ENCODE data around the gene VWA8. TPM values are rescaled to one million over a fixed set of nuclear protein-coding genes. Genes with fewer than 3 reads are reported as not detected.

VWA8 gene
- total and polyA plus RNA-seq, 2 of the 8 experiments (the other 6 are each of a cell fraction or from before 2014, with no cell fraction given), result 5.9 to 19.6 TPM

DNA sequence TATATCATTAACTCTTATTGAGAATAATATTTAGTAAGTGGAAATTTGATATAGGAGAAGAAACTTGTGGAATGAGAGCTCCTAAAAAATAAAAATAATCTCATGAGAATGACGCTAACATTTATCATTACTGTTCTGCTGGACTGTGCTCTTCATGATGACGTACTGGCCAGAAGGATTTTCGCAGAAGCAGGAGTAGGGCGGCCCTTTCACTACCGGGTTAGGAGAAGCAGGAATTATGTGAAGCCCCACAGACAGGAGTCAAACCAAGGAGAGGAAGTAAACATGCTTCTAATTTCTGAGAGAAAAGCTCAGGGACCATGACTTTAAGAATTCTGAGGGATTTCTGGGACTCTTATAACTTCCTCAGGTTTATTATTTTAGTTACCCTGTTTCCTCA is 195.1 kb downstream of the VWA8 start (continued):
- TF ChIP-seq CHD7 (IDR thresholded peaks at IDR 0.05; ENCODE audit: insufficient replicate concordance, low read length) (no peak), TAF1 (IDR thresholded peaks at IDR 0.05; ENCODE audit: low read depth, low read length) (no peak), RNF2 (IDR thresholded peaks at IDR 0.05; ENCODE audit: borderline replicate concordance, low read depth, low read length, missing control alignments, poor library complexity, severe bottlenecking) (no peak), SRF (IDR thresholded peaks at IDR 0.05; ENCODE audit: low read depth, low read length) (no peak)
- TF ChIP-seq, protein P1, sequence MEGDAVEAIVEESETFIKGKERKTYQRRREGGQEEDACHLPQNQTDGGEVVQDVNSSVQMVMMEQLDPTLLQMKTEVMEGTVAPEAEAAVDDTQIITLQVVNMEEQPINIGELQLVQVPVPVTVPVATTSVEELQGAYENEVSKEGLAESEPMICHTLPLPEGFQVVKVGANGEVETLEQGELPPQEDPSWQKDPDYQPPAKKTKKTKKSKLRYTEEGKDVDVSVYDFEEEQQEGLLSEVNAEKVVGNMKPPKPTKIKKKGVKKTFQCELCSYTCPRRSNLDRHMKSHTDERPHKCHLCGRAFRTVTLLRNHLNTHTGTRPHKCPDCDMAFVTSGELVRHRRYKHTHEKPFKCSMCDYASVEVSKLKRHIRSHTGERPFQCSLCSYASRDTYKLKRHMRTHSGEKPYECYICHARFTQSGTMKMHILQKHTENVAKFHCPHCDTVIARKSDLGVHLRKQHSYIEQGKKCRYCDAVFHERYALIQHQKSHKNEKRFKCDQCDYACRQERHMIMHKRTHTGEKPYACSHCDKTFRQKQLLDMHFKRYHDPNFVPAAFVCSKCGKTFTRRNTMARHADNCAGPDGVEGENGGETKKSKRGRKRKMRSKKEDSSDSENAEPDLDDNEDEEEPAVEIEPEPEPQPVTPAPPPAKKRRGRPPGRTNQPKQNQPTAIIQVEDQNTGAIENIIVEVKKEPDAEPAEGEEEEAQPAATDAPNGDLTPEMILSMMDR (IDR thresholded peaks at IDR 0.05; ENCODE audit: control extremely low read depth in 1 of 3, insufficient read depth in 1 of 3, low read depth in 1 of 3, low read length in 3 of 3), result no peak
